SU-DHL-6 (cell line): ENCODE results near the gene EXOC6B.

ENCODE experiments used
- H2AFZ ChIP-seq: fragments of 200-600 bp; sonication (generic); 2 replicates; pipeline ENCODE4 v1.6.1; 2014; ENCODE audit warnings: low read depth, mild to moderate bottlenecking, moderate library complexity, mixed read lengths, antibody characterized with exemption, low read length; ENCODE audit not compliant: severe bottlenecking
- H3F3A ChIP-seq: fragments of 200-600 bp; shearing (Covaris generic); 2 replicates; pipeline ENCODE4 v1.6.0; 2016; ENCODE audit warnings: antibody characterized with exemption, mild to moderate bottlenecking; ENCODE audit not compliant: insufficient read depth
- H3K27ac ChIP-seq: fragments of 200-600 bp; sonication (generic); 2 replicates; pipeline ENCODE4 v1.5.1; 2016; ENCODE audit warnings: low read depth, mild to moderate bottlenecking, low read length, moderate library complexity, mixed read lengths
- H3K27me3 ChIP-seq: fragments of 200-600 bp; sonication (generic), shearing (Covaris generic); 2 replicates; pipeline ENCODE4 v1.6.0; 2014; ENCODE audit warnings: mild to moderate bottlenecking, low read length
- H3K36me3 ChIP-seq: fragments of 200-600 bp; sonication (generic); 2 replicates; pipeline ENCODE4 v1.6.1; 2014; ENCODE audit warnings: mild to moderate bottlenecking, low read length, mixed read lengths
- H3K4me2 ChIP-seq: fragments of 300-600, 200-600 bp; shearing (Covaris generic), sonication (generic); 2 replicates; pipeline ENCODE4 v1.6.0; 2014; ENCODE audit warnings: low read length, low read depth, mild to moderate bottlenecking; ENCODE audit not compliant: poor library complexity, severe bottlenecking
- H3K4me3 ChIP-seq: fragments of 200-600 bp; sonication (generic); 2 replicates; pipeline ENCODE4 v1.5.1; 2014; ENCODE audit warnings: antibody characterized with exemption, low read length, mild to moderate bottlenecking, mixed read lengths; ENCODE audit not compliant: insufficient read depth, poor library complexity, severe bottlenecking
- H3K79me2 ChIP-seq: fragments of 200-600 bp; sonication (generic); 2 replicates; pipeline ENCODE4 v1.6.1; 2014; ENCODE audit warnings: mild to moderate bottlenecking, low read length, moderate library complexity; ENCODE audit not compliant: insufficient read depth
- H3K9ac ChIP-seq: fragments of 200-600 bp; sonication (generic); 2 replicates; pipeline ENCODE4 v1.7.0; 2014; ENCODE audit warnings: mild to moderate bottlenecking, low read length
- H3K9me2 ChIP-seq: fragments of 200-600 bp; sonication (generic); replicated peaks from 2 replicates; pipeline ENCODE4 v1.6.1; 2014; ENCODE audit warnings: low read length; ENCODE audit not compliant: insufficient read depth
- H3K9me3 ChIP-seq: fragments of 200-600 bp; sonication (generic); 2 replicates; pipeline ENCODE4 v1.6.1; 2014; ENCODE audit warnings: low read length, mixed read lengths; ENCODE audit not compliant: insufficient read depth
- H4K20me1 ChIP-seq: fragments of 200-600 bp; sonication (generic); 2 replicates; pipeline ENCODE4 v1.6.1; 2014; ENCODE audit warnings: low read depth, mild to moderate bottlenecking, antibody characterized with exemption, low read length, moderate library complexity, mixed read lengths
- CTCF ChIP-seq: fragments of 200-600 bp; sonication (generic); IDR thresholded peaks from one replicate; pipeline ENCODE4 v1.5.1; 2017; ENCODE audit warnings: antibody characterized with exemption, mild to moderate bottlenecking, low read length, moderate library complexity; ENCODE audit not compliant: insufficient read depth, poor library complexity, severe bottlenecking
- EZH2phosphoT487 ChIP-seq: fragments of 200-600 bp; sonication (generic), shearing (Covaris generic); conservative IDR thresholded peaks from 2 replicates; pipeline ENCODE4 v1.6.1; 2018; ENCODE audit warnings: mild to moderate bottlenecking, antibody characterized with exemption, low read length, moderate library complexity, mixed read lengths

Gene EXOC6B

GRCh38 chr2:72183016-72183415 lies 642.8 kb downstream of the EXOC6B start:
- no peak overlapping the region for H3K27ac ChIP-seq

GRCh38 chr2:72182547-72182946 lies 643.3 kb downstream of the EXOC6B start:
- no peaks in the 10 kb centered on the region for H4K20me1 ChIP-seq
- H3K4me3 ChIP-seq, result no peak overlapping the region
- TF ChIP-seq EZH2phosphoT487 (no peak), CTCF (no peak)
- no peak overlapping the region for H3K4me2 ChIP-seq
- H3K27me3 ChIP-seq, result no peaks in the 10 kb centered on the region
- no peaks in the 10 kb centered on the region for H3K79me2 ChIP-seq
- H3K36me3 ChIP-seq, result no peaks in the 10 kb centered on the region
- no peaks in the 10 kb centered on the region for H3F3A ChIP-seq
- peaks cover 3% of the 10 kb centered on the region; the same call in 1 of the 2 replicates for H3K9me3 ChIP-seq
- H3K9me2 ChIP-seq, result no peaks in the 10 kb centered on the region
- H2AFZ ChIP-seq, result no peak overlapping the region
- H3K27ac ChIP-seq, result no peak overlapping the region
- H3K9ac ChIP-seq, result no peak overlapping the region

More at GRCh38 chr2:72183016-72183415, 642.8 kb downstream of the EXOC6B start:
- TF ChIP-seq EZH2phosphoT487 (no peak), CTCF (no peak)
- Histone ChIP-seq H2AFZ (no peak overlapping the region), H3K9me3 (peaks cover 3% of the 10 kb centered on the region; the same call in 1 of the 2 replicates), H3K27me3 (no peaks in the 10 kb centered on the region), H3K4me3 (no peak overlapping the region), H3K9ac (no peak overlapping the region), H3K9me2 (no peaks in the 10 kb centered on the region), H3K79me2 (no peaks in the 10 kb centered on the region), H4K20me1 (no peaks in the 10 kb centered on the region), H3F3A (no peaks in the 10 kb centered on the region), H3K4me2 (no peak overlapping the region), H3K36me3 (no peaks in the 10 kb centered on the region)

GRCh38 chr2:72181616-72182015 lies 644.2 kb downstream of the EXOC6B start:
- Histone ChIP-seq H4K20me1 (no peaks in the 10 kb centered on the region), H3F3A (no peaks in the 10 kb centered on the region), H3K9me2 (no peaks in the 10 kb centered on the region), H3K27ac (no peak overlapping the region), H3K4me2 (no peak overlapping the region), H3K27me3 (no peaks in the 10 kb centered on the region), H3K9me3 (no peaks in the 10 kb centered on the region), H3K4me3 (no peak overlapping the region), H3K36me3 (no peaks in the 10 kb centered on the region), H3K9ac (no peak overlapping the region), H2AFZ (no peak overlapping the region), H3K79me2 (no peaks in the 10 kb centered on the region)
- TF ChIP-seq CTCF, result no peak
- TF ChIP-seq EZH2phosphoT487, result no peak

- H3K4me2 ChIP-seq, result no peak overlapping the region
- no peaks in the 10 kb centered on the region for H4K20me1 ChIP-seq
- no peak overlapping the region for H3K27ac ChIP-seq
- no peaks in the 10 kb centered on the region for H3K36me3 ChIP-seq
- no peak overlapping the region for H2AFZ ChIP-seq
- no peaks in the 10 kb centered on the region for H3K9me2 ChIP-seq
- no peaks in the 10 kb centered on the region for H3K27me3 ChIP-seq
- TF ChIP-seq EZH2phosphoT487, result no peak
- TF ChIP-seq CTCF, result no peak
- H3K9ac ChIP-seq, result no peak overlapping the region
- no peaks in the 10 kb centered on the region for H3K9me3 ChIP-seq
- no peak overlapping the region for H3K4me3 ChIP-seq
- no peaks in the 10 kb centered on the region for H3F3A ChIP-seq
- no peaks in the 10 kb centered on the region for H3K79me2 ChIP-seq
Measured at GRCh38 chr2:72180351-72180750, 645.5 kb downstream of the EXOC6B start.
